HCT116 (cell line): ENCODE measurements around the gene MS4A8.

Experiments used
- CEBPB ChIP-seq: IDR thresholded peaks from 2 replicates; pipeline ENCODE4 v1.6.1; 2012; ENCODE audit warnings: low read depth
- EZH2 ChIP-seq: fragments of 200-600 bp; sonication (generic); IDR thresholded peaks from 2 replicates; pipeline ENCODE4 v1.6.1; 2017; ENCODE audit warnings: antibody characterized with exemption, mixed run types
- EZH2phosphoT487 ChIP-seq: fragments of 200-600 bp; IDR thresholded peaks from 2 replicates; pipeline ENCODE4 v1.6.1; 2018; ENCODE audit warnings: antibody characterized with exemption, borderline replicate concordance
- POLR2A ChIP-seq: IDR thresholded peaks from 2 replicates; pipeline ENCODE4 v1.7.0; 2011; ENCODE audit warnings: borderline replicate concordance; ENCODE audit not compliant: insufficient read depth, insufficient read length; ENCODE audit errors: extremely low read depth
- POLR2AphosphoS5 ChIP-seq: IDR thresholded peaks from 2 replicates; pipeline ENCODE4 v1.6.1; 2011; ENCODE audit warnings: mild to moderate bottlenecking, low read depth, low read length, moderate library complexity
- SIN3A ChIP-seq: IDR thresholded peaks from 2 replicates; pipeline ENCODE4 v1.6.1; 2012; ENCODE audit warnings: low read depth
- TCF7L2 ChIP-seq: IDR thresholded peaks from 2 replicates; pipeline ENCODE4 v1.7.0; 2011; ENCODE audit warnings: borderline replicate concordance, inconsistent platforms; ENCODE audit not compliant: insufficient read depth, insufficient read length; ENCODE audit errors: extremely low read depth
- YY1 ChIP-seq: IDR thresholded peaks from 2 replicates; pipeline ENCODE4 v1.6.1; 2011; ENCODE audit warnings: low read length, low read depth, moderate library complexity, mild to moderate bottlenecking; ENCODE audit not compliant: insufficient replicate concordance; ENCODE audit errors: extremely low read depth
- ZFX ChIP-seq: fragments of 450-650 bp; IDR thresholded peaks from 2 replicates; pipeline ENCODE4 v1.6.1; 2017
- TF ChIP-seq, protein P1 (sequence below), 3 experiments: fragments of 200-600 bp in 1 of 3; sonication (generic) in 1 of 3; IDR thresholded peaks in 2 of 3; conservative IDR thresholded peaks in 1 of 3; 2 replicates each; pipeline ENCODE4 v1.5.1; 2012 to 2017; ENCODE audit warnings: low read depth in 2 of 3, low read length in 2 of 3, antibody characterized with exemption in 1 of 3, borderline replicate concordance in 1 of 3, control low read depth in 1 of 3, mild to moderate bottlenecking in 1 of 3, mixed read lengths in 1 of 3, mixed run types in 1 of 3, moderate library complexity in 1 of 3; ENCODE audit not compliant: insufficient read depth in 1 of 3
- TF ChIP-seq, protein P2 (sequence below): IDR thresholded peaks from 2 replicates; pipeline ENCODE4 v1.6.1; 2012
- TF ChIP-seq, protein P3 (sequence below): IDR thresholded peaks from 2 replicates; pipeline ENCODE4 v1.6.1; 2011; ENCODE audit warnings: mild to moderate bottlenecking, low read length, moderate library complexity; ENCODE audit not compliant: insufficient replicate concordance; ENCODE audit errors: extremely low read depth
- TF ChIP-seq, protein P4 (sequence below): IDR thresholded peaks from 2 replicates; pipeline ENCODE4 v1.6.1; 2012; ENCODE audit warnings: low read depth
- TF ChIP-seq, protein P5 (sequence below): IDR thresholded peaks from 2 replicates; pipeline ENCODE4 v1.6.1; 2012

DNA sequence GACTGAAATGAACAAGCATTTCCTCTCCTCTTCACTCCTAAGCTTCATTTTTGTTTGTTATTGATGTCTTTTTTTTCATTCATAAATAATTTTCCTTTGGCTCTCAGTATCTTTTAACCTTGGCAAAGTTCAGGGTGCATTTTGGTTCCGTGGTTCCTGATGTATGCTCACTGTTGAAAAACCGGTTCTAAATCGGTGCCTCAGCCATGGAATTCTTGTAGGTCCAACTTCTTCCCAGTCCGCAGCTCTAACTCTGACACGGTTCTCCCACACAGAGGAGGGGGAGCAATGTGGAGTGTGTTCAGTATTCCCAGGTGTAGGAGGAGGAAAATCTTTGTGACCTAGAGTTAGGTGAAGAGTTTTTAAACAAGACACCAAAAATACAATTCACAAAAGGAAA lies 44.7 kb downstream of the MS4A8 start:
- TF ChIP-seq, protein P1, sequence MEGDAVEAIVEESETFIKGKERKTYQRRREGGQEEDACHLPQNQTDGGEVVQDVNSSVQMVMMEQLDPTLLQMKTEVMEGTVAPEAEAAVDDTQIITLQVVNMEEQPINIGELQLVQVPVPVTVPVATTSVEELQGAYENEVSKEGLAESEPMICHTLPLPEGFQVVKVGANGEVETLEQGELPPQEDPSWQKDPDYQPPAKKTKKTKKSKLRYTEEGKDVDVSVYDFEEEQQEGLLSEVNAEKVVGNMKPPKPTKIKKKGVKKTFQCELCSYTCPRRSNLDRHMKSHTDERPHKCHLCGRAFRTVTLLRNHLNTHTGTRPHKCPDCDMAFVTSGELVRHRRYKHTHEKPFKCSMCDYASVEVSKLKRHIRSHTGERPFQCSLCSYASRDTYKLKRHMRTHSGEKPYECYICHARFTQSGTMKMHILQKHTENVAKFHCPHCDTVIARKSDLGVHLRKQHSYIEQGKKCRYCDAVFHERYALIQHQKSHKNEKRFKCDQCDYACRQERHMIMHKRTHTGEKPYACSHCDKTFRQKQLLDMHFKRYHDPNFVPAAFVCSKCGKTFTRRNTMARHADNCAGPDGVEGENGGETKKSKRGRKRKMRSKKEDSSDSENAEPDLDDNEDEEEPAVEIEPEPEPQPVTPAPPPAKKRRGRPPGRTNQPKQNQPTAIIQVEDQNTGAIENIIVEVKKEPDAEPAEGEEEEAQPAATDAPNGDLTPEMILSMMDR (IDR thresholded peaks at IDR 0.05 in 2 of 3, conservative IDR thresholded peaks at IDR 0.05 in 1 of 3; ENCODE audit: borderline replicate concordance in 1 of 3, insufficient read depth in 1 of 3, low read depth in 2 of 3, low read length in 2 of 3) = no peak
- TF ChIP-seq CEBPB (no peak), EZH2phosphoT487 (no peak), POLR2A (no peak), TCF7L2 (no peak), EZH2 (no peak), POLR2AphosphoS5 (no peak), YY1 (no peak), SIN3A (no peak), ZFX (no peak)
- TF ChIP-seq, protein P2, sequence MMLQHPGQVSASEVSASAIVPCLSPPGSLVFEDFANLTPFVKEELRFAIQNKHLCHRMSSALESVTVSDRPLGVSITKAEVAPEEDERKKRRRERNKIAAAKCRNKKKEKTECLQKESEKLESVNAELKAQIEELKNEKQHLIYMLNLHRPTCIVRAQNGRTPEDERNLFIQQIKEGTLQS = no peak
- TF ChIP-seq, protein P3, sequence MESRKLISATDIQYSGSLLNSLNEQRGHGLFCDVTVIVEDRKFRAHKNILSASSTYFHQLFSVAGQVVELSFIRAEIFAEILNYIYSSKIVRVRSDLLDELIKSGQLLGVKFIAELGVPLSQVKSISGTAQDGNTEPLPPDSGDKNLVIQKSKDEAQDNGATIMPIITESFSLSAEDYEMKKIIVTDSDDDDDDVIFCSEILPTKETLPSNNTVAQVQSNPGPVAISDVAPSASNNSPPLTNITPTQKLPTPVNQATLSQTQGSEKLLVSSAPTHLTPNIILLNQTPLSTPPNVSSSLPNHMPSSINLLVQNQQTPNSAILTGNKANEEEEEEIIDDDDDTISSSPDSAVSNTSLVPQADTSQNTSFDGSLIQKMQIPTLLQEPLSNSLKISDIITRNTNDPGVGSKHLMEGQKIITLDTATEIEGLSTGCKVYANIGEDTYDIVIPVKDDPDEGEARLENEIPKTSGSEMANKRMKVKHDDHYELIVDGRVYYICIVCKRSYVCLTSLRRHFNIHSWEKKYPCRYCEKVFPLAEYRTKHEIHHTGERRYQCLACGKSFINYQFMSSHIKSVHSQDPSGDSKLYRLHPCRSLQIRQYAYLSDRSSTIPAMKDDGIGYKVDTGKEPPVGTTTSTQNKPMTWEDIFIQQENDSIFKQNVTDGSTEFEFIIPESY = no peak
- TF ChIP-seq, protein P4, sequence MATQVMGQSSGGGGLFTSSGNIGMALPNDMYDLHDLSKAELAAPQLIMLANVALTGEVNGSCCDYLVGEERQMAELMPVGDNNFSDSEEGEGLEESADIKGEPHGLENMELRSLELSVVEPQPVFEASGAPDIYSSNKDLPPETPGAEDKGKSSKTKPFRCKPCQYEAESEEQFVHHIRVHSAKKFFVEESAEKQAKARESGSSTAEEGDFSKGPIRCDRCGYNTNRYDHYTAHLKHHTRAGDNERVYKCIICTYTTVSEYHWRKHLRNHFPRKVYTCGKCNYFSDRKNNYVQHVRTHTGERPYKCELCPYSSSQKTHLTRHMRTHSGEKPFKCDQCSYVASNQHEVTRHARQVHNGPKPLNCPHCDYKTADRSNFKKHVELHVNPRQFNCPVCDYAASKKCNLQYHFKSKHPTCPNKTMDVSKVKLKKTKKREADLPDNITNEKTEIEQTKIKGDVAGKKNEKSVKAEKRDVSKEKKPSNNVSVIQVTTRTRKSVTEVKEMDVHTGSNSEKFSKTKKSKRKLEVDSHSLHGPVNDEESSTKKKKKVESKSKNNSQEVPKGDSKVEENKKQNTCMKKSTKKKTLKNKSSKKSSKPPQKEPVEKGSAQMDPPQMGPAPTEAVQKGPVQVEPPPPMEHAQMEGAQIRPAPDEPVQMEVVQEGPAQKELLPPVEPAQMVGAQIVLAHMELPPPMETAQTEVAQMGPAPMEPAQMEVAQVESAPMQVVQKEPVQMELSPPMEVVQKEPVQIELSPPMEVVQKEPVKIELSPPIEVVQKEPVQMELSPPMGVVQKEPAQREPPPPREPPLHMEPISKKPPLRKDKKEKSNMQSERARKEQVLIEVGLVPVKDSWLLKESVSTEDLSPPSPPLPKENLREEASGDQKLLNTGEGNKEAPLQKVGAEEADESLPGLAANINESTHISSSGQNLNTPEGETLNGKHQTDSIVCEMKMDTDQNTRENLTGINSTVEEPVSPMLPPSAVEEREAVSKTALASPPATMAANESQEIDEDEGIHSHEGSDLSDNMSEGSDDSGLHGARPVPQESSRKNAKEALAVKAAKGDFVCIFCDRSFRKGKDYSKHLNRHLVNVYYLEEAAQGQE = no peak
- TF ChIP-seq, protein P5, sequence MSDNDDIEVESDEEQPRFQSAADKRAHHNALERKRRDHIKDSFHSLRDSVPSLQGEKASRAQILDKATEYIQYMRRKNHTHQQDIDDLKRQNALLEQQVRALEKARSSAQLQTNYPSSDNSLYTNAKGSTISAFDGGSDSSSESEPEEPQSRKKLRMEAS = no peak
